ENCODE results near the gene PDSS1. TPM values are rescaled to one million over a fixed set of nuclear protein-coding genes. Genes with fewer than 3 reads are reported as not detected.
"Not testable (repeated sequence)": the region's sequence is repeated elsewhere in the genome, so short reads cannot be mapped to it uniquely, and the experiment has no call there.

PDSS1 gene, protein sequence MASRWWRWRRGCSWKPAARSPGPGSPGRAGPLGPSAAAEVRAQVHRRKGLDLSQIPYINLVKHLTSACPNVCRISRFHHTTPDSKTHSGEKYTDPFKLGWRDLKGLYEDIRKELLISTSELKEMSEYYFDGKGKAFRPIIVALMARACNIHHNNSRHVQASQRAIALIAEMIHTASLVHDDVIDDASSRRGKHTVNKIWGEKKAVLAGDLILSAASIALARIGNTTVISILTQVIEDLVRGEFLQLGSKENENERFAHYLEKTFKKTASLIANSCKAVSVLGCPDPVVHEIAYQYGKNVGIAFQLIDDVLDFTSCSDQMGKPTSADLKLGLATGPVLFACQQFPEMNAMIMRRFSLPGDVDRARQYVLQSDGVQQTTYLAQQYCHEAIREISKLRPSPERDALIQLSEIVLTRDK
- 8.8 and 25.0 TPM in 2 replicates for total RNA-seq

DNA sequence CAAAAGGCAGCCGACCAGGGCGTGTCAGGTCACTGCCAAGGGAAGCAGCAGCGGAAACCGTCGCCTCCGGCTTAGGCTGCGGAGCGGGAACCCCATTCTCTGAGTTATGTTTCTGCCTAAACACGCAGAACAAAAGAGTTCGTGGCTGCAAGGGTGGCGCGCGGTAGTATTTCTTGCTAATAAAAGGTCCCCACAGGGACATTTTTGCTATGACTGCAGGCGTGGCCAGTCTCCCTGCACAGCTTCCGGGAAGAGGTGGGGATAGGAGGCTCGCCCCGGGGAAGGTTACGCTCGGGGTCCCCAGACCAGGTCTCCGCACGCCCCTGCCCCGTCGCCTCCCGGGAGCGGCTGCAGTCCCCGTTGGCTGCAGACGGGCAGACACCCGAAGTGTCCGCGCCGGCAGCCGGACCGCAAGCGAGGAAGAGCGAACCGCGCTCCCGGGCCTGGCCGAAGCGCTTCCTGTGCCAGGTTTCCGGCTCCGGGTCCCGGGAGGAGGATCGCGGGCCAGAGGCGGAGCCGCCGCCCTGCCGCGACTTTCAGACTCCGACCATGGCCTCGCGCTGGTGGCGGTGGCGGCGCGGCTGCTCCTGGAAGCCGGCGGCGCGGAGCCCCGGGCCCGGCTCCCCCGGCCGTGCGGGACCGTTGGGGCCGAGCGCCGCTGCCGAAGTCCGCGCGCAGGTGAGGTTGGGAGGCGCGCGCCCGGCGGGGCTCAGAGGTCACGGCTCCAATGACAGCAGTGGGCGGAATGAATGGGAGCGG is at the start of gene PDSS1:
Gene PDSS1, plus strand, starts transcription at position 539 of the 759 bp plus-strand sequence. Its CDS starts 11 bp downstream, at position 550.
- no peak for DNase-seq (ENCODE audit: low read depth)
- TF ChIP-seq, protein P1, sequence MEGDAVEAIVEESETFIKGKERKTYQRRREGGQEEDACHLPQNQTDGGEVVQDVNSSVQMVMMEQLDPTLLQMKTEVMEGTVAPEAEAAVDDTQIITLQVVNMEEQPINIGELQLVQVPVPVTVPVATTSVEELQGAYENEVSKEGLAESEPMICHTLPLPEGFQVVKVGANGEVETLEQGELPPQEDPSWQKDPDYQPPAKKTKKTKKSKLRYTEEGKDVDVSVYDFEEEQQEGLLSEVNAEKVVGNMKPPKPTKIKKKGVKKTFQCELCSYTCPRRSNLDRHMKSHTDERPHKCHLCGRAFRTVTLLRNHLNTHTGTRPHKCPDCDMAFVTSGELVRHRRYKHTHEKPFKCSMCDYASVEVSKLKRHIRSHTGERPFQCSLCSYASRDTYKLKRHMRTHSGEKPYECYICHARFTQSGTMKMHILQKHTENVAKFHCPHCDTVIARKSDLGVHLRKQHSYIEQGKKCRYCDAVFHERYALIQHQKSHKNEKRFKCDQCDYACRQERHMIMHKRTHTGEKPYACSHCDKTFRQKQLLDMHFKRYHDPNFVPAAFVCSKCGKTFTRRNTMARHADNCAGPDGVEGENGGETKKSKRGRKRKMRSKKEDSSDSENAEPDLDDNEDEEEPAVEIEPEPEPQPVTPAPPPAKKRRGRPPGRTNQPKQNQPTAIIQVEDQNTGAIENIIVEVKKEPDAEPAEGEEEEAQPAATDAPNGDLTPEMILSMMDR (conservative IDR thresholded peaks at IDR 0.05; ENCODE audit: low read depth, low read length), result no peak

DNA sequence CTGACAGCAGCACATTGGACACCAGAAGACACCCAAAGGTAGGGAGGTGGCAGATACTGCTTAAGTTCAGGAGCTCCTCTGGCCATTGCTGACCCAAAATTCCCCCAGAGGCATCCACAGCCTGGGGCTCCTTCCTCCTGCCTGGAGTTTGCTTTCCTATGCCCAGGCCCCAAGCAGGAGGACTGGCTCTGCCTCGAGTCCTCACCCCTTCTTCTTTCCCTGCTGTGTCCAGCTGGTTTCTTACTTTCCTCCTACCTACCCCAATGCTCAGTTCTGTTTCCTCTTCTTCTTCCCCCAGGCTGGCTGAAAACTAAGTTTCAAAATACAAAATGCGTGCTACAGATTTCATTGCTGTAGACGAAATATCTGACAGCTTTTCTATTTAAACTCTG is 49.3 kb upstream of the PDSS1 start:
- H3K4me3 ChIP-seq (ENCODE audit: low read depth, low read length); DNase-seq (ENCODE audit: low read depth): not testable (repeated sequence)

More for the DNA sequence above, at the start of gene PDSS1:
- H3K4me3 ChIP-seq (ENCODE audit: low read depth, low read length), result peak within 1 kb of the TSS; percentile 80

DNA sequence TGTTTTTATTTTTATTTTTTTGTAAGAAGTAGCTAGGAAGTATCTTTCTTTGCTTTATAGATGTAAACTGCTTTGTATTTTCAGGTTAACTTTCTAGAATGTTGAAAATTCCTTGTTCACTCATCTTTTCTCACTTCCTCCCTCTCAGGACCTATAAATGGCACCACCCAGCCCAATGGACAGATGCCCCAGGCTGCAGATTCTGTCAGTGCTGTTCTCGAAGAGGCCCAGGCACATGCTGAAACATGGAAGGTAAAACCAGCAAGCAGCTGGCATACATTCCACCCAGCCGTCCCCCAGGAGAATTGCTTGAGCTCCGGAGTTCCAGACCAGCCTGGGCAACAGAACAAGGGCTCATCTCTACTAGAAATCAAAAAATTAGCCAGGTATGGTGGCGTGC is 47.1 kb upstream of the PDSS1 start:
- TF ChIP-seq, protein P1 (conservative IDR thresholded peaks at IDR 0.05; ENCODE audit: low read depth, low read length), result no peak
- H3K4me3 ChIP-seq (ENCODE audit: low read depth, low read length), result no peak overlapping the region
- DNase-seq (ENCODE audit: low read depth), result no peak

DNA sequence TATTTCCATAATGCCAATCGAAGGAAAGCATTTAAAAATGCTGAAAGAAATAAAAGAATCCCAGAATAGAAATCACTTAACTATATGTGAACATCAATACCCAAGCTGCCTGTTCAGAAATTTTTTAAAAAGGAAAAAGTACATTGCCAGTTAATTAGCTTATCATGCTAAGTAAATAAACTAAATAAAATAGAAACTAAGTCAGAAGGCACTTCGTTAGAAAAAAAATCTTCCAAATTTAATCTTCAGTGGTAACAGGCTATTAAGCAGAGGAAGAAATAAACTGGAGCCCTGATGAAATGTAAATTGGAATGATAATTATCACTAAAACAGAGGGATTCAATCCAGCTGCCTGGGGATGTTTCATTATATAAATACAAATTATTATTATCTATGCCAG is 46.0 kb upstream of the PDSS1 start:
- H3K4me3 ChIP-seq (ENCODE audit: low read depth, low read length); DNase-seq (ENCODE audit: low read depth): not testable (repeated sequence)

DNA sequence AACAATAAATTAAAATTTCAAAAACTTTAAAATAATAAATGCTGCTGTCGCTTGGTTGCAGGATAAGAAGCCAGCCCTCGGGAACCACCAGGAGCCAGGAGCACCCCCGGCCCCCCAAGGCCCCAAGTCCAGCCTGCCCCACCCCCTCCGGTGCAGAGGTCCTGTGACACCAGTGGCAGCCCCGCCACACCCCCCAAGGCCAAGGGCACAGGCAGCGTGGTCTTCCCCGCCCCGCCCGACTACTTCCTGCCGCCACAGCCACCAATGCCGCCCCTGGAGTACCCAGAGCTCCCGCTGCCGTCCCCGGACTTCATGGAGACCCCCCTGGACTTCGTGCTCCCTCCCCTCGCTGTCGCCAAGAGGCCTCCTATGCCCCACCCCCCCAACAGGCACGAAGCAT is 44.5 kb upstream of the PDSS1 start:
- DNase-seq (ENCODE audit: low read depth), result no peak
- no peak overlapping the region for H3K4me3 ChIP-seq (ENCODE audit: low read depth, low read length)
- TF ChIP-seq, protein P1 (conservative IDR thresholded peaks at IDR 0.05; ENCODE audit: low read depth, low read length), result no peak

DNA sequence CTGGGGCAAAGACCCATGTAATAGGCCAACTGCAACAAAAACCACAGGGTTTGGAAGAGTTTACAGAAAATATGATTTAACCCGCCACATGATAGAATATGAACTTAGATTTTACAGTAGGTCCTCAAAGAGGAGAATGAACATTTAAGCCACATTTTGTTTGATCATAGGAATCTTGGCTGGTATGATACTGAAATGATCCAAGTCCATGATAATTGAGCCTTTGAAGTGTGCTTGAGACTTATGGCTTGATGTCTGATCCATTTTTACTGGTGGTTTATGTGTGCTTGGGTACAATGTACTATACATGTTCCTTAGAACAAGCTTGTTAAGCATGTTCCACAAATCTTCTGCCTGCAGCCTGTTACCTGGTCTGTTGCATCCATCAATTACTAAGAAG is 41.8 kb upstream of the PDSS1 start:
- H3K4me3 ChIP-seq (ENCODE audit: low read depth, low read length), result no peak overlapping the region
- TF ChIP-seq, protein P1 (conservative IDR thresholded peaks at IDR 0.05; ENCODE audit: low read depth, low read length), result no peak
- DNase-seq (ENCODE audit: low read depth), result no peak

DNA sequence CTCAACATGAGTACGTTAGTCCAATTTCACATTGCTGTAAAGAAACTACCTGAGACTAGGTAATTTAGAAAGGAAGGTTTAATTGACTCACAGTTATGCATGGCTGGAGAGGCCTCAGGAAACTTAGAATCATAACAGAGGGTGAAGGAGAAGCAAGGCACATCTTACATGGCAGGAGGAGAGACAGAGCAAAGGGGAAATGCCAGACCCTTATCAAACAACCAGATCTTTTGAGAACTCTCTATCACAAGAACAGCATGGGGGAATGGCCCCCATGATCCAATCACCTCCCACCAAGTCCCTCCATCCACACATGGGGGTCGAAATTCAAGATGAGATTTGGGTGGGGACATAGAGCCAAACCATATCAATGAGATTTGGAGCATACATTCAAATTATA is 34.6 kb upstream of the PDSS1 start:
- DNase-seq (ENCODE audit: low read depth), result no peak
- TF ChIP-seq, protein P1 (conservative IDR thresholded peaks at IDR 0.05; ENCODE audit: low read depth, low read length), result no peak
- H3K4me3 ChIP-seq (ENCODE audit: low read depth, low read length), result no peak overlapping the region
